Measurements from ENCODE around the gene ALDH3A2.
A peak's percentile ranks its signal among the peaks of the same experiment; 100 is the strongest.

The ALDH3A2 gene

DNA sequence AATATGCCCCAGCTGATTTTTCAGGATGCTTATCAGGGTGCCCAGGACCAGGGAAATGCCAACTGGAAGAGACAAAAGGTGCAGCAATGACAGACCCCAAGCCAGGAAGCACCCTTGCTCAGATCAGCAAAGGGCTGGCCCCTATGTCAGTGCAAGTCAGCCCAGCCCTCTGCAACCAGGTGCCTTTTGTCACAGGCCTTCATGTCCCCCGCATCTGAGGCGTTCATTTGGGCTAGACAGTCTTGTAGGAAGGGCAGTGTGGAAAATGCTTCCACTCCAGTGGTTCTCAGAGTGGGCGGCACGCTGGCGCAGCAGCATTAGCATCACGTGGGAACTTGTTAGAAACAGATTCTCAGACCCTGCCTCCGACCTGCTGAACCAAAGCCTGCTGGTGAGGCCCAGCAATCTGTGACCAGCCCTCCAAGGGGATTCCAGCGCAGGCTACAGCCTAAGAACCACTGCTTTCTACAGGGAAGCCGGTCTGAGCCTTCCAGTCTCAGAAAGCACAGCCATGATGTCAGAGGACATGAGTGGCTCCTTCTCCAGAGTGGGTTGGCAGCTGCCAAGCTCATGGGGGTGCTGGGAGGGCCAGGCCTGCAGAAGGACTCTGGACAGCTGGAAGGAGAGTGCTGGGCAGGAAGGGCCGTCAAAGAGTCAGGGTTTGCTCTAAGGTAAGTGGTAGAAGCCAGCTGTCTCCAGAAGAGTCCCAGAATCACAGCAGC is 54.7 kb downstream of the ALDH3A2 start:
- POLR2A ChIA-PET: interaction anchor here (1.2 kb wide), 1 partner anchor 55 kb away, joined by 4 read pairs; the partner anchor contains the start of gene ALDH3A2
- no peaks in the 10 kb centered on the region for H3K4me1 ChIP-seq (ENCODE audit: control insufficient read depth, insufficient read depth, low read length)

DNA sequence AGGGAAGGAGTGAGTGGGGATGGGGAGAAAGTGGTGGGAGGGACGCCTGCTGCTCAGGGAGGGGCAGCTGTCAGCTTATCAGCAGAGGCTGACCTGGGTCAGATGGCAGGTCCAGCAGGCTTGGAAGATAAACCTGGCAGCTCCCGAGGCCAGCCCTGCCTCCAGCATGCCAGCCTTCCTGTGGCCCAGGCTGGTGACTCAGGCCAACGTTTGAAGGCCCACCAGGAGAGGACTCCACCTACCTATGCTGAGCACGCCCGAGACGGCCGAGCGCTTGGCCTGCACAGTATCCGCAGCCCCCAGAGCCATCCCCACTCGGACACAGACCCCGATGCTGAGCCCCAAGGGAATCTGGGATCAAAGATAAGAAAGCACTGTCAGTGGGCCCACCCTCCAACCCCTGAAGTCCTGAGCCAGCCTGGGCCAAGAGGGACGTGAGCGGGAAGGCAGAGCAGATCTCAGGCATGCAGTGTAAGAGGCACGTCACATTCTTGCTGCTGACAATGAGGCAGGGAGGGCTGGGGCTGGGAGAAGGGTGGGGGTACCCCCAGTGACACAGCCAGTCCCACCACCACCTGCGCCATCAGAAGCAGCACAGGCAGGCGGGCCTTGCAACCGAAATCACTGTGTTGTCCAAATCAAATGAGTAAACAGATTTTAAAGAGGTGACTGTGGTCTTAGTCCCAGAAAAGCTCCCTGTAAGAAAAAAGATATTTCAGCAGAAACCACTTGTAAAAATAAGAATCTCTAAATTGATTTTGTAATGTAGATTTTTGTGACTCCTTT is 55.5 kb downstream of the ALDH3A2 start:
- no peaks in the 10 kb centered on the region for H3K36me3 ChIP-seq (ENCODE audit: control insufficient read depth in 2 of 2, insufficient read depth in 1 of 2, low read length in 2 of 2)
- no peaks in the 10 kb centered on the region for H3K9me3 ChIP-seq (ENCODE audit: control insufficient read depth, insufficient read depth, low read depth, low read length)
- no peak overlapping the region for H3K4me3 ChIP-seq (ENCODE audit: low read depth, low read length)
- no peak overlapping the region for H3K27ac ChIP-seq (ENCODE audit: extremely low read depth, low read depth, low read length)
- H3K4me1 ChIP-seq (ENCODE audit: control insufficient read depth, insufficient read depth, low read length): no peaks in the 10 kb centered on the region
- POLR2A ChIA-PET: interaction anchor here (1.2 kb wide), 1 partner anchor 55 kb away, joined by 4 read pairs; the partner anchor contains the start of gene ALDH3A2
- TF ChIP-seq KLF10 (tag by site-specific recombination; IDR thresholded peaks at IDR 0.05) (no peak), ZNF529 (tag by site-specific recombination; IDR thresholded peaks at IDR 0.05; ENCODE audit: insufficient replicate concordance) (no peak), ZNF692 (tag by site-specific recombination; IDR thresholded peaks at IDR 0.05) (peak; percentile 46; the same call in 1 of the 2 replicates)
- CTCF ChIA-PET: interaction anchor here (1.3 kb wide), 1 partner anchor 170 kb away, joined by 3 read pairs; the partner anchor contains the start of gene SLC47A1

More for the DNA sequence above, 54.7 kb downstream of the ALDH3A2 start:
- CTCF ChIA-PET: interaction anchor here (1.0 kb wide), 1 partner anchor 63 kb away, joined by 3 read pairs; no protein-coding TSS in a partner anchor
- TF ChIP-seq, protein P1, sequence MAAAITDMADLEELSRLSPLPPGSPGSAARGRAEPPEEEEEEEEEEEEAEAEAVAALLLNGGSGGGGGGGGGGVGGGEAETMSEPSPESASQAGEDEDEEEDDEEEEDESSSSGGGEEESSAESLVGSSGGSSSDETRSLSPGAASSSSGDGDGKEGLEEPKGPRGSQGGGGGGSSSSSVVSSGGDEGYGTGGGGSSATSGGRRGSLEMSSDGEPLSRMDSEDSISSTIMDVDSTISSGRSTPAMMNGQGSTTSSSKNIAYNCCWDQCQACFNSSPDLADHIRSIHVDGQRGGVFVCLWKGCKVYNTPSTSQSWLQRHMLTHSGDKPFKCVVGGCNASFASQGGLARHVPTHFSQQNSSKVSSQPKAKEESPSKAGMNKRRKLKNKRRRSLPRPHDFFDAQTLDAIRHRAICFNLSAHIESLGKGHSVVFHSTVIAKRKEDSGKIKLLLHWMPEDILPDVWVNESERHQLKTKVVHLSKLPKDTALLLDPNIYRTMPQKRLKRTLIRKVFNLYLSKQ (tag by site-specific recombination; IDR thresholded peaks at IDR 0.05; ENCODE audit: borderline replicate concordance): no peak
- 0 out of 2 replicates have a peak, but pooled peaks have one; percentile 7 for TF ChIP-seq EGR2 (tag by site-specific recombination; IDR thresholded peaks at IDR 0.05; ENCODE audit: low read depth)
- TF ChIP-seq ZFHX2 (tag by site-specific recombination; conservative IDR thresholded peaks at IDR 0.05): peak; percentile 26
- H3K4me3 ChIP-seq (ENCODE audit: low read depth, low read length): no peak overlapping the region
- H3K9me3 ChIP-seq (ENCODE audit: control insufficient read depth, insufficient read depth, low read depth, low read length): no peaks in the 10 kb centered on the region
- no peak overlapping the region for H3K27ac ChIP-seq (ENCODE audit: extremely low read depth, low read depth, low read length)
- H3K36me3 ChIP-seq (ENCODE audit: control insufficient read depth in 2 of 2, insufficient read depth in 1 of 2, low read length in 2 of 2): no peaks in the 10 kb centered on the region

GRCh38 chr17:19705201-19705600 is 56.6 kb downstream of the ALDH3A2 start:
- CTCF ChIA-PET: interaction anchor here (1.3 kb wide), 1 partner anchor 171 kb away, joined by 3 read pairs; the partner anchor contains the start of gene SLC47A1
- Histone ChIP-seq H3K27ac (ENCODE audit: extremely low read depth, low read depth, low read length) (no peak overlapping the region), H3K4me3 (ENCODE audit: low read depth, low read length) (no peak overlapping the region), H3K4me1 (ENCODE audit: control insufficient read depth, insufficient read depth, low read length) (no peaks in the 10 kb centered on the region), H3K36me3 (ENCODE audit: control insufficient read depth in 2 of 2, insufficient read depth in 1 of 2, low read length in 2 of 2) (no peaks in the 10 kb centered on the region), H3K9me3 (ENCODE audit: control insufficient read depth, insufficient read depth, low read depth, low read length) (no peaks in the 10 kb centered on the region)
- POLR2A ChIA-PET: no interaction called here
- no peak for TF ChIP-seq ZNF423 (tag by site-specific recombination; IDR thresholded peaks at IDR 0.05)
- no peak for TF ChIP-seq ZSCAN23 (tag by site-specific recombination; IDR thresholded peaks at IDR 0.05)
- no peak for TF ChIP-seq EGR2 (tag by site-specific recombination; IDR thresholded peaks at IDR 0.05; ENCODE audit: low read depth)
- no peak for TF ChIP-seq ZIC2 (tag by site-specific recombination; IDR thresholded peaks at IDR 0.05)
- TF ChIP-seq ZNF394 (tag by site-specific recombination; IDR thresholded peaks at IDR 0.05; ENCODE audit: borderline replicate concordance): no peak
- no peak for TF ChIP-seq BCL11A (tag by site-specific recombination; IDR thresholded peaks at IDR 0.05; ENCODE audit: low read depth)
- TF ChIP-seq HOXC10 (CRISPR knock-in tag; IDR thresholded peaks at IDR 0.05): no peak
- no peak for TF ChIP-seq ZNF133 (tag by site-specific recombination; IDR thresholded peaks at IDR 0.05)
- TF ChIP-seq ZNF518A (tag by site-specific recombination; conservative IDR thresholded peaks at IDR 0.05; ENCODE audit: low read depth): no peak
- no peak for TF ChIP-seq GLIS1 (tag by site-specific recombination; IDR thresholded peaks at IDR 0.05)
